Measurements from ENCODE around the gene MTARC2. TPM values are rescaled to one million over a fixed set of nuclear protein-coding genes. Genes with fewer than 3 reads are reported as not detected.

MTARC2 gene
- total and polyA plus RNA-seq, 4 experiments from 2014 or later: 0.25 TPM; not detected in 3

DNA sequence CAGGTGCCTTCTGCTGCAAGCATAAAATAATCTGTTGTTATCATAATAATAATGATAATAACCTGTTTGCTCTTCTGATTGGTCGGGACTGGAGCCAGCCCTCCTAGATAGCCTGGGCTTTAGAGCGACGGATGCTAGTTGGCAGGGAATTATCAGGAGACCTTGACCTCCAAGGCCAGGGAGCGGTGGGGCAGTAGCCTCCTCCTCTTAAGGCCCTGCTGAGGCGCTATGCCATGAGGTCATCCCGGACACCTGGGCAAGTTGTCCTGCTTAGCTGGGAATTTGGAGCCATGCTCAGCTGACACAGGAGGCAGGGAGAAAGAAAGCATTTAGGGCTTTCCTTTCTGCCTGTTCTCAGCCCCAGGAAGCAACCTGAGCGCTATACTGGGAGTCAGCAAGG is 42.3 kb upstream of the MTARC2 start:
- CTCF ChIA-PET (ENCODE audit: partially characterized antibody): no interaction called here

DNA sequence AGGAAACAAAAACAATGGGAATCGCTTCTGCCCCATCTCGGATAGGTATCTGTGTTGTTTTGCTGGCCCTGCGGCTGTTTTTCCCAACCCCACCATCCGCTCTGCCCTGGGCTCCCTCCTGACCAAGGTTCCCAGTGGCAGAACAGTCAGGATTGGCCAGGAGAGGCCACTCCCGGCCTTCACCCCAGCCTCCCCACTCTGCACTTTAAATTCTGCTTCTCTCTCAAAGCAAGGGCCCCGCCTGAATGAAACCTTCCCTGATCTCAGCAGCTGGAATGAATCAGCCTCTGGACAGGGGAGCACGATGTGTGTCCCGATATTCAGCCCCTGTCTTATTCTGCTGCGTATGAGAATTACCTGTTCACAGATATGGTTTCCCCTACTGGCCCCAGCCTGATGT is 41.6 kb upstream of the MTARC2 start:
- Mint-ChIP-seq H3K36me3 (no peaks in the 10 kb centered on the region), H3K27ac (no peak overlapping the region), H3K27me3 (peaks cover 11 to 14% of the 10 kb centered on the region in 2 donors), H3K4me1 (peaks cover 0 to 2% (median under 1%) of the 10 kb centered on the region in 4 donors), H3K9me3 (peaks cover 0 to 2% (median 0%) of the 10 kb centered on the region in 8 donors), H3K4me3 (no peak overlapping the region)
- no peak for DNase-seq
- ChIA-PET POLR2A (ENCODE audit: partially characterized antibody) (no interaction called here), CTCF (ENCODE audit: partially characterized antibody) (no interaction called here)
- intact Hi-C loops (cut with micrococcal nuclease): no loop called here
- Histone ChIP-seq H3K27me3 (ENCODE audit: insufficient read depth, low read length) (no peaks in the 10 kb centered on the region), H3K27ac (ENCODE audit: low read depth, low read length) (no peak overlapping the region), H3K9me3 (ENCODE audit: control insufficient read depth in 1 of 2, low read length in 2 of 2) (no peaks in the 10 kb centered on the region), H3K4me1 (ENCODE audit: insufficient read depth, low read length) (no peaks in the 10 kb centered on the region), H3K36me3 (ENCODE audit: insufficient read depth, low read length) (no peaks in the 10 kb centered on the region), H3K4me3 (ENCODE audit: low read length in 2 of 2) (no peak overlapping the region)

More for the DNA sequence above, 42.3 kb upstream of the MTARC2 start:
- Mint-ChIP-seq H3K9me3 (peaks cover 0 to 2% (median 0%) of the 10 kb centered on the region in 8 donors), H3K36me3 (no peaks in the 10 kb centered on the region), H3K27me3 (peaks cover 11 to 14% of the 10 kb centered on the region in 2 donors), H3K27ac (peak overlapping the region in 1 of 7 donors; percentile 47), H3K4me3 (no peak overlapping the region), H3K4me1 (peaks cover 0 to 2% (median under 1%) of the 10 kb centered on the region in 4 donors)
- DNase-seq: no peak
- POLR2A ChIA-PET (ENCODE audit: partially characterized antibody): no interaction called here
- Histone ChIP-seq H3K36me3 (ENCODE audit: insufficient read depth, low read length) (no peaks in the 10 kb centered on the region), H3K4me1 (ENCODE audit: insufficient read depth, low read length) (no peaks in the 10 kb centered on the region), H3K27me3 (ENCODE audit: insufficient read depth, low read length) (no peaks in the 10 kb centered on the region), H3K4me3 (ENCODE audit: low read length in 2 of 2) (no peak overlapping the region), H3K27ac (ENCODE audit: low read depth, low read length) (no peak overlapping the region), H3K9me3 (ENCODE audit: control insufficient read depth in 1 of 2, low read length in 2 of 2) (no peaks in the 10 kb centered on the region)
- intact Hi-C loops (cut with micrococcal nuclease): no loop called here

DNA sequence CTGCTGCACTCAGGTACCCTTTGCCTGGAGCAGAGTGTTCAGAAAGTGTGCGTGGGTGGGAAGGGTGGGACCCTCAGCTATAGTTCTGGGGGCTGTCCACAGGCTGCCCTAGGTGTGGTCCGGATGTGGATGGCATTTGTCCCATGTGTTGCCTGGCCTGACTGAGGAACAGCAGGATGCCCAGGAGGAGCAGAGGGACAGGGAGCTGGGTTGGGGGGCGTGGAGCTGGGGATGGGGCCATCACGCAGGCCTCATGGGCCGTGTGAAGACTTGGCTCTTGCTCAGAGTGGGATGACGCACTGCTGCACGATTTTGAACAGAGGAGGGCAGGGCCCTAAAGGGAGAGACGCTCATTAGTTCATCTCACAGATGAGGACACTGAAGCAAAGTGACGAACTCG is 41.0 kb upstream of the MTARC2 start:
- no peaks in the 10 kb centered on the region for H3K27me3 ChIP-seq (ENCODE audit: insufficient read depth, low read length)
- H3K4me1 ChIP-seq (ENCODE audit: insufficient read depth, low read length): no peaks in the 10 kb centered on the region
- peaks cover 10 to 11% of the 10 kb centered on the region in 2 donors for H3K27me3 Mint-ChIP-seq
- peaks cover 0 to 2% (median 0%) of the 10 kb centered on the region in 8 donors for H3K9me3 Mint-ChIP-seq
- intact Hi-C loops (cut with micrococcal nuclease): no loop called here
- no peak for DNase-seq
- no peak overlapping the region for H3K27ac ChIP-seq (ENCODE audit: low read depth, low read length)
- no peaks in the 10 kb centered on the region for H3K36me3 Mint-ChIP-seq
- no peak overlapping the region for H3K4me3 ChIP-seq (ENCODE audit: low read length in 2 of 2)
- no peak overlapping the region for H3K4me3 Mint-ChIP-seq
- H3K4me1 Mint-ChIP-seq: peaks cover 0 to 2% (median under 1%) of the 10 kb centered on the region in 4 donors
- ChIA-PET POLR2A (ENCODE audit: partially characterized antibody) (no interaction called here), CTCF (ENCODE audit: partially characterized antibody) (no interaction called here)
- H3K36me3 ChIP-seq (ENCODE audit: insufficient read depth, low read length): no peaks in the 10 kb centered on the region
- no peaks in the 10 kb centered on the region for H3K9me3 ChIP-seq (ENCODE audit: control insufficient read depth in 1 of 2, low read length in 2 of 2)
- H3K27ac Mint-ChIP-seq: no peak overlapping the region

DNA sequence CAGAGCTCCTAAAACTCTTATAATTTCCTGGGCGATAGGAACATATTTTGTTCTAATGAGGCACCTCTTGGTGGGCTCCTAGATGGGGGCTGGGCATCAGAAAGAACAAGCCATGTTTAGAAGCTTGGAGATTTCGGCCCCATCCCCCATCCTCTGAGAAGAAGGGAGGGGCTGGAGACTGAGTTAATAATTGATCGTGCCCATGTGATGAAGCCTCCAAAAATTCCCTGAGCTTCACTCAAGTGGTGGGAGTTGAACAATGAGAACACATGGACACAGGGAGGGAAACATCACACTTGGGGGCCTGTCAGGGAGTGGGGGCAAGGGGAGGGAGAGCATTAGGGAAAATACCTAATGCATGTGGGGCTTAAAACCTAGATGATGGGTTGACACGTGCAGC is 39.9 kb upstream of the MTARC2 start:
- POLR2A ChIA-PET (ENCODE audit: partially characterized antibody): no interaction called here
- no peak for DNase-seq
- peaks cover 0 to 2% (median 0%) of the 10 kb centered on the region in 8 donors for H3K9me3 Mint-ChIP-seq
- H3K4me3 Mint-ChIP-seq: no peak overlapping the region
- H3K36me3 Mint-ChIP-seq: no peaks in the 10 kb centered on the region
- CTCF ChIA-PET (ENCODE audit: partially characterized antibody): interaction anchor here (1.2 kb wide), 1 partner anchor 25 kb away, joined by 3 read pairs; no protein-coding TSS in a partner anchor
- H3K4me1 Mint-ChIP-seq: peaks cover 0 to 2% (median under 1%) of the 10 kb centered on the region in 4 donors
- intact Hi-C loops (cut with micrococcal nuclease): no loop called here
- no peak overlapping the region for H3K27ac ChIP-seq (ENCODE audit: low read depth, low read length)
- no peak overlapping the region for H3K27ac Mint-ChIP-seq
- H3K9me3 ChIP-seq (ENCODE audit: control insufficient read depth in 1 of 2, low read length in 2 of 2): no peaks in the 10 kb centered on the region
- no peaks in the 10 kb centered on the region for H3K36me3 ChIP-seq (ENCODE audit: insufficient read depth, low read length)
- H3K4me3 ChIP-seq (ENCODE audit: low read length in 2 of 2): no peak overlapping the region
- no peaks in the 10 kb centered on the region for H3K27me3 ChIP-seq (ENCODE audit: insufficient read depth, low read length)
- peaks cover 5 to 9% of the 10 kb centered on the region in 2 donors for H3K27me3 Mint-ChIP-seq
- H3K4me1 ChIP-seq (ENCODE audit: insufficient read depth, low read length): no peaks in the 10 kb centered on the region

DNA sequence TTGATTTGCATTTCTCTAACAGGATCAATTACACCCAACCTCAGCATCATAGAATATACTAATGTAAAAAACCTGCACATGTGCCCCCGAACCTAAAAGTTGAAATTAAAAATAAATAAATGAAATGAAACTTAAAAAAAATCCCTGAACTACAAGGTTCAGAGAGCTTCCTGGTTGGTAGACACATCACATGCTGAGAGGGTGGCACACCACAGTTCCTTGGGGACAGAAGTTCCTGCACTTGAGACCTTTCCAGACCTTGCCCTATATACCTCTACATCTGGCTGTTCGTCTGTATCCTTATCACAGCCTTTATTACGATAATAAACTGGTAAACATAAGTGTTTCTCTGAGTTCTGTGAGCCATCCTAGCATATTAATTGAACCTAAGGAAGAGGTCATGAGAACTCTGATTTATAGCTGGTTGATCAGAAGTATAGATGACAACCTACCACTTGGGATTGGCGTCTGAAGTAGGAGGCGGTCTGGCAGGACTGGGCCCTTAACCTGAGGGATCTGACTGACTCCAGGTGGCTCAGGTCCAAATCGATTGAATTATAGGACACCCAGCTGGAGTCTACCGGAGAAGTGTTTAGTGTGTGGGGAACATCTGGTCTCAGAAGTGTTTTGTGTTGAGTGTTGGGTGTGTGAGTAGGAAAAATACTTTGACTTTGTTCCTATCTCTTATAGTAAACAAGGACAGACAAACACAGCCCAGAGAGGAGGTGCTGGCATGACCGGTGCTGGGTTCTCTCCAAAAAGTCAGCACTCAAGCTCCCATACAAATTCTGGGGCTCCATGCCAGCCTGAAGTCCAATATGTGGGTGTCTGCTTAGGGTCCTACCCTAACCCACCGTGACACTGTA is 39.0 kb upstream of the MTARC2 start:
- POLR2A ChIA-PET (ENCODE audit: partially characterized antibody): no interaction called here
- Histone ChIP-seq H3K4me3 (ENCODE audit: low read length in 2 of 2) (no peak overlapping the region), H3K36me3 (ENCODE audit: insufficient read depth, low read length) (no peaks in the 10 kb centered on the region), H3K27me3 (ENCODE audit: insufficient read depth, low read length) (no peaks in the 10 kb centered on the region), H3K9me3 (ENCODE audit: control insufficient read depth in 1 of 2, low read length in 2 of 2) (no peaks in the 10 kb centered on the region), H3K4me1 (ENCODE audit: insufficient read depth, low read length) (no peaks in the 10 kb centered on the region), H3K27ac (ENCODE audit: low read depth, low read length) (no peak overlapping the region)
- Mint-ChIP-seq H3K36me3 (no peaks in the 10 kb centered on the region), H3K4me1 (peaks cover 0 to 2% (median under 1%) of the 10 kb centered on the region in 4 donors), H3K27ac (no peak overlapping the region), H3K4me3 (no peak overlapping the region), H3K27me3 (peaks cover 0 to 11% of the 10 kb centered on the region in 2 donors), H3K9me3 (peaks cover 0 to 5% (median 0%) of the 10 kb centered on the region in 8 donors)
- no peak for DNase-seq
- intact Hi-C loops (cut with micrococcal nuclease): no loop called here
- CTCF ChIA-PET (ENCODE audit: partially characterized antibody): interaction anchor here (1.2 kb wide), 1 partner anchor 24 kb away, joined by 3 read pairs; no protein-coding TSS in a partner anchor

DNA sequence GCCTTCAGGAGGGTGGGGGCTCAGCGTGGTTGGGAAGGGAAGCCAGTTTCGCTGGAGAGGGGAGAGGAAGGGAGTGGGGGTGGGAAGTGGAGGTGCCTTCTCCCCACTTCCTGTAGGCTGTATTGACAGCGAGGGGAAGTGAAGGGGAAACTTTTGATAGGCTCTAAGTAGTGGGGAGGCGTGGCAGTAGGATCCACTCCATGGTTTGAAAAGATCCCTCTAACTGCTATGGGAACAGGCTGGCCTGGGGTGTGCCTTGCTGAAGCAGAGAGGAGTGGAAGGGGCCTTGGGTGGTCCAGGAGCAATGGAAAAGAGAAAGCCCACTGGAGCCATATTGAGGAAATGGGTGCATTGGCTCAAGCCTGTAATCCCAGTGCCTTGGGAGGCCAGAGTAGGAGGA is 37.8 kb upstream of the MTARC2 start:
- Mint-ChIP-seq H3K4me1 (peaks cover 0 to 2% (median under 1%) of the 10 kb centered on the region in 4 donors), H3K27me3 (peaks cover 0 to 8% of the 10 kb centered on the region in 2 donors), H3K9me3 (peaks cover 0 to 9% (median 0%) of the 10 kb centered on the region in 8 donors), H3K27ac (peak overlapping the region in 1 of 7 donors; percentile 60), H3K4me3 (no peak overlapping the region), H3K36me3 (no peaks in the 10 kb centered on the region)
- no peaks in the 10 kb centered on the region for H3K36me3 ChIP-seq (ENCODE audit: insufficient read depth, low read length)
- DNase-seq: no peak
- H3K27me3 ChIP-seq (ENCODE audit: insufficient read depth, low read length): no peaks in the 10 kb centered on the region
- no peaks in the 10 kb centered on the region for H3K9me3 ChIP-seq (ENCODE audit: control insufficient read depth in 1 of 2, low read length in 2 of 2)
- H3K4me1 ChIP-seq (ENCODE audit: insufficient read depth, low read length): no peaks in the 10 kb centered on the region
- intact Hi-C loops (cut with micrococcal nuclease): no loop called here
- no peak overlapping the region for H3K4me3 ChIP-seq (ENCODE audit: low read length in 2 of 2)
- CTCF ChIA-PET (ENCODE audit: partially characterized antibody): no interaction called here
- POLR2A ChIA-PET (ENCODE audit: partially characterized antibody): no interaction called here
- no peak overlapping the region for H3K27ac ChIP-seq (ENCODE audit: low read depth, low read length)

DNA sequence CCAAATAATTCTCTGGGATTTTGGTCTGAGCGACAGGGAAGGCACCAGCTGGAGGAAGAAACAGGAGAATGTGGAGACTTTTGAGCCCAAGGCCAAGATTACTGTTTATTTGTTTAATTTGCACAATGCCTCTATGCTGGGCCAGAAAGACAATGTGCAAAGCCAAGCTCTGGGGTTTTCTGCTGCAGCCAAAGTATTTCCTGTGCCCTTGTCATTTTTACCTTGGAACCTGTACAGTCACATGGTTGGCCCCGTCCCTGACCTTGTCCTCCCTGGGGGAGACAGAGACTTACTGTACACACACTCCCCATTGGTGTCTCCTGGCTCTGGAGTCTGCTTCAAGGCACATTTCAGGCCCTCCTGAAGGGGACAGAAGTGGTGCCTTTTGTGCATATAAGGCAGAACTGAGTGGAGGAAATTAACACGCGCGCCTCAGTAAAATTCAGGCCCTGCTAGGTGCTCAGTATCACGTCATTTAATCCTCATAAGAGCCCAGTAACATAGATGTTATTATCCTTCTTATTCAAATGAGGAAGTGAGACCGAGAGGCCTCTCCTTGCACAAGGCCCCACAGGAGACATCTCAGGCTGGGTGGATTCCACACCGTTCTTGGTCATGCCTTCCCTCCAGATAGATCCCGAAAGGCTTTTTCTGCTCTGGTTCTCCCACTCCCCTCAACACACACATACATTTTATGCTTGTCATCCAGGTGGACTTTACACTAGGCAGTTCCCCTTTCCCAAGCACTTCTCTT is 36.9 kb upstream of the MTARC2 start:
- ChIA-PET CTCF (ENCODE audit: partially characterized antibody) (no interaction called here), POLR2A (ENCODE audit: partially characterized antibody) (no interaction called here)
- Histone ChIP-seq H3K36me3 (ENCODE audit: insufficient read depth, low read length) (no peaks in the 10 kb centered on the region), H3K4me3 (ENCODE audit: low read length in 2 of 2) (no peak overlapping the region), H3K9me3 (ENCODE audit: control insufficient read depth in 1 of 2, low read length in 2 of 2) (no peaks in the 10 kb centered on the region), H3K27ac (ENCODE audit: low read depth, low read length) (no peak overlapping the region), H3K27me3 (ENCODE audit: insufficient read depth, low read length) (no peaks in the 10 kb centered on the region), H3K4me1 (ENCODE audit: insufficient read depth, low read length) (no peaks in the 10 kb centered on the region)
- intact Hi-C loops (cut with micrococcal nuclease): no loop called here
- Mint-ChIP-seq H3K9me3 (peaks cover 0 to 15% (median 1%) of the 10 kb centered on the region in 8 donors), H3K4me1 (peaks cover 0 to 2% (median under 1%) of the 10 kb centered on the region in 4 donors), H3K27ac (no peak overlapping the region), H3K36me3 (no peaks in the 10 kb centered on the region), H3K27me3 (peaks cover 3 to 7% of the 10 kb centered on the region in 2 donors), H3K4me3 (no peak overlapping the region)
- DNase-seq: no peak
